Parathyroid adenoma (tissue), 2 donors: ENCODE results near the gene PTPRM.

Source experiments
- H2AFZ ChIP-seq: fragments of 300-600 bp; sonication (generic); one replicate; pipeline ENCODE4 v1.7.0; 2017; ENCODE audit warnings: antibody characterized with exemption, mild to moderate bottlenecking
- H3K27ac ChIP-seq: fragments of 300-600 bp; sonication (generic); one replicate; pipeline ENCODE4 v1.7.0; 2017
- H3K27me3 ChIP-seq: fragments of 300-600 bp; sonication (generic); one replicate; pipeline ENCODE4 v1.7.0; 2017; ENCODE audit warnings: low read length; ENCODE audit not compliant: control insufficient read depth, insufficient read depth
- H3K36me3 ChIP-seq: fragments of 300-600 bp; sonication (generic); one replicate; pipeline ENCODE4 v1.7.0; 2017; ENCODE audit warnings: low read length; ENCODE audit not compliant: control insufficient read depth, insufficient read depth
- H3K4me1 ChIP-seq: fragments of 300-600 bp; sonication (generic); one replicate; pipeline ENCODE4 v1.7.0; 2017; ENCODE audit warnings: control low read depth
- H3K4me2 ChIP-seq: fragments of 300-600 bp; sonication (generic); one replicate; pipeline ENCODE4 v1.7.0; 2017; ENCODE audit warnings: low read length
- H3K4me3 ChIP-seq: fragments of 300-600 bp; sonication (generic); one replicate; pipeline ENCODE4 v1.7.0; 2017; ENCODE audit warnings: low read depth, low read length
- H3K79me2 ChIP-seq: fragments of 300-600 bp; sonication (generic); one replicate; pipeline ENCODE4 v1.7.0; 2017; ENCODE audit warnings: control low read depth
- H3K9ac ChIP-seq: fragments of 300-600 bp; sonication (generic); one replicate; pipeline ENCODE4 v1.7.0; 2017; ENCODE audit warnings: mild to moderate bottlenecking
- H3K9me3 ChIP-seq: fragments of 300-600 bp; sonication (generic); one replicate; pipeline ENCODE4 v1.7.0; 2017; ENCODE audit warnings: low read length; ENCODE audit not compliant: control insufficient read depth
- TF ChIP-seq, protein P1 (sequence below): fragments of 300-600 bp; sonication (generic); IDR thresholded peaks from one replicate; pipeline ENCODE4 v1.7.0; 2017; ENCODE audit warnings: antibody characterized with exemption, mild to moderate bottlenecking
- donor health status: primary hyperparathyroidism.

The PTPRM gene

DNA sequence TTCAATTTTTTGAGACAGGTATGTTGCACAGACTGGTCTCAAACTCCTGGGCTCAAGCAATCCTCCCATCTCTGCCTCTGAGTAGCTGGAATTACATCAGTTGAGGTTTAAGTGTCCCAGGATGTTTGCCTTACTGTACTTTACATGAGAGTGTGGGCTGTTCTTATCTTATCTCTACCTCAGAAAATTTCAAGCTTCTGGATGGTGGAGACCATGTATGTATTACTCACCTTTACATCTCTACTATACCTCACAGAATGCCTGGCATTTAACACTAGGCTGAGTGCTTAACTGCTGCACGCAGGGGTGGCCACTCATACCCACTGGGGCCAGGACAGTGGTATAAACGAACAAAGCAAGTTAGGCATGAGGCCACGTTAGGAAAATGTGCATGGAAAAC lies 770.1 kb downstream of the PTPRM start:
- TF ChIP-seq, protein P1, sequence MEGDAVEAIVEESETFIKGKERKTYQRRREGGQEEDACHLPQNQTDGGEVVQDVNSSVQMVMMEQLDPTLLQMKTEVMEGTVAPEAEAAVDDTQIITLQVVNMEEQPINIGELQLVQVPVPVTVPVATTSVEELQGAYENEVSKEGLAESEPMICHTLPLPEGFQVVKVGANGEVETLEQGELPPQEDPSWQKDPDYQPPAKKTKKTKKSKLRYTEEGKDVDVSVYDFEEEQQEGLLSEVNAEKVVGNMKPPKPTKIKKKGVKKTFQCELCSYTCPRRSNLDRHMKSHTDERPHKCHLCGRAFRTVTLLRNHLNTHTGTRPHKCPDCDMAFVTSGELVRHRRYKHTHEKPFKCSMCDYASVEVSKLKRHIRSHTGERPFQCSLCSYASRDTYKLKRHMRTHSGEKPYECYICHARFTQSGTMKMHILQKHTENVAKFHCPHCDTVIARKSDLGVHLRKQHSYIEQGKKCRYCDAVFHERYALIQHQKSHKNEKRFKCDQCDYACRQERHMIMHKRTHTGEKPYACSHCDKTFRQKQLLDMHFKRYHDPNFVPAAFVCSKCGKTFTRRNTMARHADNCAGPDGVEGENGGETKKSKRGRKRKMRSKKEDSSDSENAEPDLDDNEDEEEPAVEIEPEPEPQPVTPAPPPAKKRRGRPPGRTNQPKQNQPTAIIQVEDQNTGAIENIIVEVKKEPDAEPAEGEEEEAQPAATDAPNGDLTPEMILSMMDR, result no peak
- H3K27me3 ChIP-seq, result no peaks in the 10 kb centered on the region
- H2AFZ ChIP-seq, result no peak overlapping the region
- no peaks in the 10 kb centered on the region for H3K36me3 ChIP-seq
- no peak overlapping the region for H3K27ac ChIP-seq
- H3K9me3 ChIP-seq, result no peaks in the 10 kb centered on the region
- no peaks in the 10 kb centered on the region for H3K4me1 ChIP-seq
- no peak overlapping the region for H3K4me2 ChIP-seq
- H3K9ac ChIP-seq, result no peak overlapping the region
- no peaks in the 10 kb centered on the region for H3K79me2 ChIP-seq
- H3K4me3 ChIP-seq, result no peak overlapping the region

DNA sequence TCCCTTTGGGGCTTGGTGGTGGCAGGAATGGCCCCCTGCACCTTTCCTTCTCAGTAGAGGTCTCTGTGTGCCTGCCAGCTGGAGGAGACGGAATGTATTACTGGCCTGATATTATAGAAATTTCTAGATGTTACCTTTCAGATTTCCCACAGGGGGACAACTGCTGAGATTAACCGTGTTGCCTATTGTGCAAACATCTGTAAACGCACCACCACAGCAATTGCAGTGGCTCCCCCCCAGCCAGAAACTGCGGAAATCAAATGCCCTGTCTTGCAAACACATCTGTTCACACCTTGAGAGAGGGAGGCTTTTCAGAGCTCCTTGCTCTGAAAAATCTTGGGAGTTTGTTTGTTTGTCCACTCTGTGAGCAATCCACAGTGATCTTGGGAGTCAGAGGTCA lies 772.1 kb downstream of the PTPRM start:
- Histone ChIP-seq H3K79me2 (no peaks in the 10 kb centered on the region), H3K27me3 (no peaks in the 10 kb centered on the region), H3K4me2 (no peak overlapping the region), H3K27ac (no peak overlapping the region), H3K9me3 (no peaks in the 10 kb centered on the region), H2AFZ (no peak overlapping the region), H3K9ac (no peak overlapping the region), H3K4me1 (no peaks in the 10 kb centered on the region), H3K36me3 (no peaks in the 10 kb centered on the region), H3K4me3 (no peak overlapping the region)
- TF ChIP-seq, protein P1, result no peak

DNA sequence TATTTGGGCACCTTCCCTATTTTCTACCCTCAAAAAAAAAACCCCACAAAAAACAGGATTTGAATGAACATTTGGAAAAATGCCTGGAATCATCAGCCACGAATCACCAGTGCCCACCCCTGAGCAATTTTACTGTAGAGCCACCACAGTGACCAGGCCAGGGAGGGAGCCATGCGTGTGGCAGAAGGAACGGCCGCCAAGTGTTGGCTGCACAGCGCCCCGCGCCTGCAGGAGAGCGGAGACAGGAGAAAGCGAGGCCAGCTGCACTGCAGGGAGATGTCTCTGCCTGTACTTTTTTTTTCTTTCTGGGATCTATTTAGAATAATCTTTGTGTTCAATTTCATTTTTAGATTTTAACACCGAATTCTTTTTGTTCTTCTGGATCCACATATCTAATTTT lies 772.8 kb downstream of the PTPRM start:
- Histone ChIP-seq H3K4me3 (no peak overlapping the region), H3K4me2 (no peak overlapping the region), H3K9me3 (no peaks in the 10 kb centered on the region), H3K36me3 (no peaks in the 10 kb centered on the region), H3K27me3 (no peaks in the 10 kb centered on the region), H3K4me1 (no peaks in the 10 kb centered on the region), H3K9ac (no peak overlapping the region), H3K27ac (no peak overlapping the region), H3K79me2 (no peaks in the 10 kb centered on the region), H2AFZ (no peak overlapping the region)
- TF ChIP-seq, protein P1, result no peak

DNA sequence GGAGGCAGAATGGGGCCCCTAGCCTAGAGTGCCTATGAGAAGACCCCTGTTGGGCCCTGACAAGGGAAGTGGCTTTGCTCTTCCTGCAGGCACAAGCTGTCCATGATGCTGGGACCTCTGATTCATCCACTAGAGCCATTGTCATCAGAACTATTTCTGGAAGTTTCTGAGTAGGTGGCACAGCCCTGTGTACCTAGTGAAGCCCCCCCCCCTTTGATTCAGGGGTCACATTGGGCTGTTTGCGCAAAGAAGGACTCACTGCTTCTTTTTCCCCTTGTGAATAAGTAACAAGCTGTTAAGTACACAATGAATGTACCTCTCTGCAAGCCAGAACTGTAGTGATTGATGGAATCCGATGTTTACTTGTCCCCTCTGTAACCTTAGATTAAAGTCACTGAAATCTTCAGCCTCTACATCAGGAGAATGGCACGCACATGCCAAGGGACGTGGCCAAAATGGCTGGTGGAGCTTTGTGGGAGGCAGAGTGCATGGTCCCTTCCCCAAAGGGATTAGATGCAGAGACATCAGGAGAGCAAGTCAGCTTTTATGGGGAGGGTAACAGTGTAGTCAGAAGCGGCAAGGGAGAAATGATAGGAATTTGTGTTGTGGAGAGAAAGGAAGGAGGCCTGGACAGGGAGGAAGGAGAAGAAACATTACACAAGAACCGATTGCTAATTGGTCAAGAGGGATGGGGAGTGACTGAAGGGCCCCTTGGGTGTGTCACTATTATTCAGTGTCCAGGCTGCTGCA lies 774.5 kb downstream of the PTPRM start:
- Histone ChIP-seq H3K9ac (no peak overlapping the region), H3K27ac (no peak overlapping the region), H3K4me1 (no peaks in the 10 kb centered on the region), H3K36me3 (no peaks in the 10 kb centered on the region), H2AFZ (no peak overlapping the region), H3K9me3 (no peaks in the 10 kb centered on the region), H3K79me2 (no peaks in the 10 kb centered on the region), H3K27me3 (no peaks in the 10 kb centered on the region), H3K4me3 (no peak overlapping the region), H3K4me2 (no peak overlapping the region)
- TF ChIP-seq, protein P1, result no peak
